ENCODE data around the gene KRT12. TPM values are rescaled to one million over a fixed set of nuclear protein-coding genes. Genes with fewer than 3 reads are reported as not detected.

KRT12 gene
- total RNA-seq, 1 experiment from 2014 or later = not detected

GRCh38 chr17:40902498-40902897 is 35.5 kb upstream of the KRT12 start:
- POLR2A ChIA-PET = interaction anchor here (0.5 to 1.7 kb wide), 3 partner anchors 195 to 786 kb away, joined by 3 to 8 read pairs (median 3); partner anchors contain the start of genes EIF1 and KRTAP4-8
- no TSS peak for BruUV-seq (replicated peaks)
- no peak for TF ChIP-seq CTCF (IDR thresholded peaks at IDR 0.05; ENCODE audit: insufficient read depth in 1 of 2, low read depth in 1 of 2, low read length in 1 of 2, severe bottlenecking in 1 of 2, unreplicated experiment in 1 of 2)
- no peaks in the 10 kb centered on the region for H3K27me3 Mint-ChIP-seq (ENCODE audit: insufficient read depth, unreplicated experiment)
- H3K9me3 Mint-ChIP-seq (ENCODE audit: unreplicated experiment) = no peaks in the 10 kb centered on the region
- peak overlapping the region; percentile 65 for H3K4me3 Mint-ChIP-seq (ENCODE audit: unreplicated experiment)
- intact Hi-C loops (cut with micrococcal nuclease; ENCODE audit: unreplicated experiment) = loop anchor here (5.0 kb wide), 1 partner anchor 765 kb away; no protein-coding TSS in a partner anchor
- peak overlapping the region; percentile 95 for H3K27ac Mint-ChIP-seq (ENCODE audit: unreplicated experiment)
- CTCF ChIA-PET = interaction anchor here (0.5 to 1.8 kb wide), 13 partner anchors 46 to 763 kb away, joined by 3 to 8 read pairs (median 4); partner anchors contain the start of genes KRT19 and KRT35
- Histone ChIP-seq H3K27me3 (replicated peaks; ENCODE audit: control insufficient read depth, insufficient read depth, low read length) (no peaks in the 10 kb centered on the region), H3K4me1 (peaks cover 51% of the 10 kb centered on the region), H3K4me3 (ENCODE audit: low read depth, low read length) (no peak overlapping the region), H3K9me3 (no peaks in the 10 kb centered on the region), H3K36me3 (ENCODE audit: control insufficient read depth, insufficient read depth, low read length) (no peaks in the 10 kb centered on the region)
- no peak for DNase-seq
- peaks cover 41% of the 10 kb centered on the region for H3K4me1 Mint-ChIP-seq (ENCODE audit: low read depth, unreplicated experiment)
- H3K36me3 Mint-ChIP-seq (ENCODE audit: insufficient read depth, unreplicated experiment) = peaks cover 5% of the 10 kb centered on the region

- H3K27ac Mint-ChIP-seq (ENCODE audit: unreplicated experiment) = peak overlapping the region; percentile 95
Observed at GRCh38 chr17:40901981-40902474, 35.0 kb upstream of the KRT12 start.

More at GRCh38 chr17:40901981-40902474, 35.0 kb upstream of the KRT12 start:
- no peak for TF ChIP-seq CTCF (IDR thresholded peaks at IDR 0.05; ENCODE audit: insufficient read depth in 1 of 2, low read depth in 1 of 2, low read length in 1 of 2, severe bottlenecking in 1 of 2, unreplicated experiment in 1 of 2)
- DNase-seq = peak; percentile 84 to 87
- CTCF ChIA-PET = interaction anchor here (0.5 to 1.7 kb wide), 13 partner anchors 45 to 764 kb away, joined by 3 to 6 read pairs (median 4); partner anchors contain the start of genes KRT19 and KRT35
- no TSS peak for BruUV-seq (replicated peaks)
- Mint-ChIP-seq H3K4me1 (ENCODE audit: low read depth, unreplicated experiment) (peaks cover 41% of the 10 kb centered on the region), H3K27me3 (ENCODE audit: insufficient read depth, unreplicated experiment) (no peaks in the 10 kb centered on the region), H3K9me3 (ENCODE audit: unreplicated experiment) (no peaks in the 10 kb centered on the region), H3K4me3 (ENCODE audit: unreplicated experiment) (peak overlapping the region; percentile 65), H3K36me3 (ENCODE audit: insufficient read depth, unreplicated experiment) (peaks cover 5% of the 10 kb centered on the region)
- H3K4me3 ChIP-seq (ENCODE audit: low read depth, low read length) = no peak overlapping the region
- no peaks in the 10 kb centered on the region for H3K9me3 ChIP-seq
- H3K27me3 ChIP-seq (replicated peaks; ENCODE audit: control insufficient read depth, insufficient read depth, low read length) = no peaks in the 10 kb centered on the region
- H3K4me1 ChIP-seq = peaks cover 51% of the 10 kb centered on the region
- no peaks in the 10 kb centered on the region for H3K36me3 ChIP-seq (ENCODE audit: control insufficient read depth, insufficient read depth, low read length)
- intact Hi-C loops (cut with micrococcal nuclease; ENCODE audit: unreplicated experiment) = loop anchor here (5.0 kb wide), 1 partner anchor 765 kb away; no protein-coding TSS in a partner anchor
- POLR2A ChIA-PET = interaction anchor here (0.5 to 1.7 kb wide), 4 partner anchors 196 to 786 kb away, joined by 3 to 8 read pairs (median 4); partner anchors contain the start of genes EIF1 and KRTAP4-8
